NCI-H446 treated with DMSO at 0.1 percent for 48 hours (cell line): ENCODE data around the gene TGDS.
"Not testable (repeated sequence)": the region's sequence is repeated elsewhere in the genome, so short reads cannot be mapped to it uniquely, and the experiment has no call there.

Experiments used
- DNase-seq: peaks from one replicate; lab custom pipeline; 2025; lab: John Stamatoyannopoulos, UW

The TGDS gene

GRCh38 chr13:94549232-94550061 is 46.5 kb downstream of the TGDS start:
- DNase-seq: peak; percentile 54

- DNase-seq: no peak
Observed at GRCh38 chr13:94548821-94549231, 47.1 kb downstream of the TGDS start.

- DNase-seq: no peak
Observed at GRCh38 chr13:94548382-94548781, 47.6 kb downstream of the TGDS start.

GRCh38 chr13:94546061-94546839 is 49.7 kb downstream of the TGDS start:
- DNase-seq: no peak

- no peak for DNase-seq
Observed at GRCh38 chr13:94544922-94545321, 51.0 kb downstream of the TGDS start.

- DNase-seq: no peak
Observed at GRCh38 chr13:94542917-94543316, 53.0 kb downstream of the TGDS start.

GRCh38 chr13:94537740-94538630 is 58.0 kb downstream of the TGDS start:
- no peak for DNase-seq

GRCh38 chr13:94535775-94536174 is 60.2 kb downstream of the TGDS start:
- DNase-seq: no peak

- DNase-seq: no peak
Observed at GRCh38 chr13:94535231-94535630, 60.7 kb downstream of the TGDS start.

- no peak for DNase-seq
Observed at GRCh38 chr13:94534166-94534565, 61.8 kb downstream of the TGDS start.

- DNase-seq: not testable (repeated sequence)
Observed at GRCh38 chr13:94532278-94532677, 63.7 kb downstream of the TGDS start.

- DNase-seq: not testable (repeated sequence)
Observed at GRCh38 chr13:94526956-94527355, 69.0 kb downstream of the TGDS start.

GRCh38 chr13:94525781-94526180 is 70.2 kb downstream of the TGDS start:
- DNase-seq: no peak

GRCh38 chr13:94524407-94524806 is 71.5 kb downstream of the TGDS start:
- DNase-seq: no peak
